Fibroblast of skin of left biceps (primary cell): Measurements from ENCODE around the gene SPTBN1.
"Not testable (repeated sequence)": the region's sequence is repeated elsewhere in the genome, so short reads cannot be mapped to it uniquely, and the experiment has no call there.

Experiments
- DNase-seq, 2 experiments: peaks; one replicate each; pipeline ENCODE4 v3.0.0-alpha.2; 2013; ENCODE audit warnings: low read depth in 2 of 2

SPTBN1 gene

GRCh38 chr2:54672590-54673456, 216.7 kb downstream of the SPTBN1 start:
- no peak for DNase-seq

GRCh38 chr2:54673501-54673998, 217.4 kb downstream of the SPTBN1 start:
- no peak for DNase-seq

GRCh38 chr2:54675281-54675680, 219.2 kb downstream of the SPTBN1 start:
- no peak for DNase-seq

DNA sequence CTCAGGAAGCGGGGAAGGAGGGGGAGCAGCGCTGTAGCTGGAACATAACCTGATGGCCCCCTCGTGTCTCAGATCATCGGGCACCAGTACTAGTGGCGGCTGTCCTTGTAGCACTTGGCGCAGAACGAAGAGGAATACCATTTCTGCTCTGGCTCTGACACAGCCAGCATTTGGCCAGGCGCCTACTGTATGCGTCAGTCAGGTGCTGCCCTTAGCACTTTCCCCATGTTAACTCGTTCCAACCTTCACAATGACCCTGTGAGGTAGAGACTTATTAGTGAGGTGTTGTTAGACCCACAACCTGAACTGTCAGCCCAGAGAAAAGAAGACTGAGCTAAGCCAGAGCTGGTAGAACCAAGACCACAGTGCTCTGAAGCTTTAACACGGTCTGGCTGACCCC, 219.6 kb downstream of the SPTBN1 start:
- no peak for DNase-seq

DNA sequence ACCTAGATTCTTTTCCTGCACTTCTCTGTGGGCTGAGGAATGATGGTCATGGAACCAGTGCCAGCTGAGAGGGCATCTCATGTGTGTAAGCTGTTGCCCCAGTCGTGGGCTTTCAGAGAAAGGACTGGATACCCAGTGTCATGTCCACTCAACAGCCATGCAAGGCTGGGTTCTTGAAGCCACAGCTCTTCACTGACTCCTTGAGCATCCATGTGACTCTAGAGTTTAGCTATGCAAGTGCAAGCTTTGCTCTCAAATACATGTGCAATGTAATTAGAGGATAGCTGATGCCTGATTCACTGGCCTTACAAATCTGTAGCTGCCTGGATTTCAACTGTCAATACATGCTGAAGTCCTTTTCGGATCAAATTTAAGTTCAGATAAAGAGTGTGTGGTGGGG, 220.5 kb downstream of the SPTBN1 start:
- no peak for DNase-seq

DNA sequence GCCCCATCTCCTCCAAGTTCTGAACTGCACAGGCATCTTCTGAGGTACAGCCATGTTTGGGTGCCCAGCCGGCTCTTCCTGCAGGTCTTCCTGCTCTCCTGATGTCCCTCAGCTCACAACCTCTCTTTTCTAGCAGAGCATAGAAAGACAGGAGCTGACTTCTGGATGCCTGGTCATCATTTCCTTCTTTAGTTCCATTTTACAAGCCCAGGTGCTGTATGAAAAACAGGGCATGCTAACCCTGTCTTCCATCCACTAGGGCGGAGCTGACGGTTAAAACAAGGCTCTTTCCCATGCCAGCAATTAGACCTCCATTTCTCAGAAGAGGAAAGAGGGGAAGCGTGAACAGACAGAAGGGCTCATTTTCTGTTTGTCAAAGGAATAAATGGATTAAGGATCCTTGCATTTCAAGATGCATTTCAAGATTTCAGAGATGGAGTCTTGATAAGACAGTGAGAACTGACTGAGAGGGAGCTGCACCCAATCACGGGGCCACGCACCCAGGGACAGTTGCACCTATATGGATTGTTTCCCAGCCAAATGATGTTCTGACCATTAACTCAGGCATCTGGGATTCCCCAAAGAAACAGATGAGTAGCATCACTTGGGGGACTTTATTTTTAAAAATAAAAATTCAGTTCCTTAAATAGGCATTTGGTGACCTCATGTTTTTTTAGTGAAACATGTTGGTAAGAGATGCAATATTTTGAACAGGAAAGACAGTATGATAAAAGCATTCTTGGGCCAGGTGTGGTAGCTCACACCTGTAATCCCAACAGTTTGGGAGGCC, 221.5 kb downstream of the SPTBN1 start:
- no peak for DNase-seq

GRCh38 chr2:54678719-54679118, 222.6 kb downstream of the SPTBN1 start:
- no peak for DNase-seq

GRCh38 chr2:54680397-54681041, 224.4 kb downstream of the SPTBN1 start:
- DNase-seq = no peak

GRCh38 chr2:54681416-54681815, 225.3 kb downstream of the SPTBN1 start:
- DNase-seq = no peak

GRCh38 chr2:54683596-54683995, 227.5 kb downstream of the SPTBN1 start:
- DNase-seq = no peak

GRCh38 chr2:54685263-54685775, 229.2 kb downstream of the SPTBN1 start:
- no peak for DNase-seq

DNA sequence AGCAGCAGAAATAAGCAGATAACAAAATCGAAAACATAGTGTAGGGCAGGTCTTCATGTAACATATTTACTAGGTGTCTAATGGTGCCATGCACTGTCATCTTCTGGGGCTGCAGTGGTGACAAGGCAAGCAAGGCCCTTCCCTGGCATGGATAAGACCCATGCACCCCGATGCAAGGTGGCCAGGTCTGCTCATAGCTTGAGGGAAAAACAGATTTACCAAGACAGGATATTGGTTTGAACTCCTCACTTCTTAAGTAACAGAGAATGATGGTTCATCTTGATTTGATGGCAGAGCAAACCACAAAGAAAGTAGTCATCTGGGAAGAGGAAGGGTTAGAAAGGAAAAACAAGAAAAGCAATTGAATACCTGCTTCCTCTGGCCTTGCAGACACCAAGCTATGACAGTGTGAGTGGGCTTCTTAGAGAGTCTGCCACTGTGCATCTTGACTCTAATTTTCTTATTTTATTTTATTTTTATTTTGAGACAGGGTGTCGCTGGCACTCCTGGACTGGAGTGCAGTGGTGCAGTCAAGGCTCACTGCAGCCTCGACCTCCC, 231.5 kb downstream of the SPTBN1 start:
- no peak for DNase-seq

DNA sequence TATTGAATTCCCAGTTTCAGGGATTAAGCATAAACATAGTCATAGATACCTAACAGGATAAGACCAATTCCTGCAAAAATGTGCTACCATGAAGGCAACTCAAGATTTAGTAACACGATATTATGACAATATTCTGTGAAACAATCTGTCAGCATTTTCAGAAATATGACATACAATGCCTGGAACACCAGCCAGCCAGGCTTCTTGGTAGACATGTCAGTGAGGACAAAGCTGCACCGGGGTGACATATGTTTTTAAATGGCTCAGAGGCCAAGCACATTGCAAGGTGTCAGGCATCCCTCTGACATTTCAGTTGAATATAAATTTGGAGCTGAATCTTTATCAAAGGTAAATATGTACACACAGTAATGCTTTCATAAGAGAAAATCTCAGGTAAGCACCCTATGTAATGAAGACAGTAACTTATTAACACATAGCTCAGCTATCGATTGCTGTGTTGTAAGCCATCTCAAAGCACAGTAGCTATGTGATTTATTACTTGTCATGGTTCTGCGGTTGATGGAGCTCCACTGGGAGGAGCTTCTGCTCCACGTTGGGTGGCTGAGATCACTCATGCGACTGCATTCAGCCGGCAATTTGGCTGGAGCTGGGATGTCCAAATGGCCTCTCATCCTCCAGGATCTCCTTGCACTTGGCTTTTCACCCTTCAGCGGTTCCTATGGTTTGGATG, 235.5 kb downstream of the SPTBN1 start:
- no peak for DNase-seq

GRCh38 chr2:54692556-54692955, 236.4 kb downstream of the SPTBN1 start:
- DNase-seq = no peak

GRCh38 chr2:54695378-54695777, 239.3 kb downstream of the SPTBN1 start:
- DNase-seq = no peak

DNA sequence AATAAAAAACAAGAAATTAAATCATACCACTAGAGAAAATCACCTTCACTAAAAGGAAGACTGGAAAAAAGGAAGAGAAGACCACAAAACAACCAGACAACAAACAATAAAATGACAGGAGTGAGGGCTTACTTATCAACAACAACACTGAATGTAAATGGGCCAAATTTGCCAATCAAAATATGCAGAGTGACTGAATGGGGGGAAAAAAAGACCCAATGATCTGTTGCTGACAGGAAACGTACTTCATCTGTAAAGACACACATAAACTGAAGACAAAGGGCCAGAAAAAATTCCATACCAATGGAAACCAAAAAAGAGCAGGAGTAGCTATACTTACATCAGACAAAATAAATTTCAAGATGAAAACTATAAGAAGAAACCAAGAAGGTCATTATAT, 241.8 kb downstream of the SPTBN1 start:
- DNase-seq = no peak

- not testable (repeated sequence) for DNase-seq
Measured at GRCh38 chr2:54698926-54699325, 242.8 kb downstream of the SPTBN1 start.

DNA sequence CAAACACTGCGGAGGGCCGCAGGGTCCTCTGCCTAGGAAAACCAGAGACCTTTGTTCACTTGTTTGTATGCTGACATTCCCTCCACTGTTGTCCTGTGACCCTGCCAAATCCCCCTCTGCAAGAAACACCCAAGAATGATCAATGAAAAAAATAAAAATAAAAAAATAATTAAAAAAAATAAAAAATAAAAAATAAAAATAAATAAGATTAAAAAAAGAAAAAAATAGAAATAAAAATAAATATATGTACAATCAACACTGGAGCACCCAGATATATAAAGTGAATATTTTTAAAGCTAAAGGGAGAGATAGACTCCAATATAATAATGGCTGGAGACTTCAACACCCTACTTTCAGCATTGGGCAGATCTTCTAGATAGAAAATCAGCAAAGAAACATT, 243.5 kb downstream of the SPTBN1 start:
- no peak for DNase-seq

GRCh38 chr2:54701029-54701428, 244.9 kb downstream of the SPTBN1 start:
- no peak for DNase-seq

GRCh38 chr2:54704238-54704637, 248.1 kb downstream of the SPTBN1 start:
- no peak for DNase-seq
